ENCODE measurements around the gene DDX42.

DDX42 gene

GRCh38 chr17:63768433-63768832 lies 5.5 kb upstream of the DDX42 start:
- no peak overlapping the region for H3K27ac ChIP-seq
- no peak for TF ChIP-seq CTCF (IDR thresholded peaks at IDR 0.05)

GRCh38 chr17:63772801-63773271 lies 1.1 kb upstream of the DDX42 start:
- peak overlapping the region; percentile 93 to 97 for H3K27ac ChIP-seq
- intact Hi-C loops (cut with DNase I; ENCODE audit: low total_unique reads) = loop anchor here (5.0 kb wide), 1 partner anchor 64 kb away; no protein-coding TSS in a partner anchor
- no peak for DNase-seq
- H3K27me3 ChIP-seq = no peaks in the 10 kb centered on the region
- H3K4me3 ChIP-seq = peak overlapping the region; percentile 95 to 96
- H3K36me3 ChIP-seq = peaks cover 0 to 10% (median 8%) of the 10 kb centered on the region in 3 donors
- no peak for TF ChIP-seq CTCF (IDR thresholded peaks at IDR 0.05)
- H3K4me1 ChIP-seq = peaks cover 0 to 57% (median 32%) of the 10 kb centered on the region in 4 donors
- no peaks in the 10 kb centered on the region for H3K9me3 ChIP-seq

More at GRCh38 chr17:63768433-63768832, 5.5 kb upstream of the DDX42 start:
- no peak overlapping the region for H3K4me3 ChIP-seq
- peaks cover 15 to 32% (median 18%) of the 10 kb centered on the region in 3 donors for H3K36me3 ChIP-seq
- intact Hi-C loops (cut with DNase I; ENCODE audit: low total_unique reads) = no loop called here
- peaks cover 0 to 26% (median 13%) of the 10 kb centered on the region in 4 donors for H3K4me1 ChIP-seq
- no peaks in the 10 kb centered on the region for H3K27me3 ChIP-seq
- H3K9me3 ChIP-seq = no peaks in the 10 kb centered on the region
- no peak for DNase-seq

- Histone ChIP-seq H3K36me3 (peaks cover 0 to 14% (median 9%) of the 10 kb centered on the region in 3 donors), H3K27me3 (no peaks in the 10 kb centered on the region), H3K4me1 (peaks cover 0 to 63% (median 32%) of the 10 kb centered on the region in 4 donors), H3K4me3 (peak within 1 kb of the TSS; percentile 95 to 96), H3K27ac (peak within 1 kb of the TSS; percentile 93 to 97), H3K9me3 (no peaks in the 10 kb centered on the region)
- no peak for TF ChIP-seq CTCF (IDR thresholded peaks at IDR 0.05)
- intact Hi-C loops (cut with DNase I; ENCODE audit: low total_unique reads) = loop anchor here (5.0 kb wide), 1 partner anchor 64 kb away; no protein-coding TSS in a partner anchor
- peak; percentile 99 to 100 for DNase-seq
Measured at GRCh38 chr17:63773272-63774140, 464 bp upstream of the DDX42 start, which contains the start of gene CCDC47. Gene CCDC47, minus strand, starts transcription at chr17:63773597. Its CDS starts 7,422 bp downstream, at chr17:63766175.

- Histone ChIP-seq H3K4me1 (peaks cover 0 to 67% (median 33%) of the 10 kb centered on the region in 4 donors), H3K4me3 (peak overlapping the region; percentile 95 to 96), H3K36me3 (peaks cover 0 to 29% (median 19%) of the 10 kb centered on the region in 3 donors), H3K9me3 (no peaks in the 10 kb centered on the region), H3K27me3 (no peaks in the 10 kb centered on the region), H3K27ac (peak overlapping the region; percentile 93 to 97)
- intact Hi-C loops (cut with DNase I; ENCODE audit: low total_unique reads) = loop anchor here (5.0 kb wide), 1 partner anchor 62 kb away; no protein-coding TSS in a partner anchor
- no peak for TF ChIP-seq CTCF (IDR thresholded peaks at IDR 0.05)
- DNase-seq = no peak
Measured at GRCh38 chr17:63774969-63775265, 947 bp downstream of the DDX42 start.

- no peak for DNase-seq
- intact Hi-C loops (cut with DNase I; ENCODE audit: low total_unique reads) = no loop called here
- H3K4me3 ChIP-seq = peak overlapping the region; percentile 95 to 96
- H3K27me3 ChIP-seq = no peaks in the 10 kb centered on the region
- peak overlapping the region; percentile 93 to 97 for H3K27ac ChIP-seq
- no peak for TF ChIP-seq CTCF (IDR thresholded peaks at IDR 0.05)
- no peaks in the 10 kb centered on the region for H3K9me3 ChIP-seq
- H3K4me1 ChIP-seq = peaks cover 0 to 70% (median 31%) of the 10 kb centered on the region in 4 donors
- peaks cover 0 to 29% (median 20%) of the 10 kb centered on the region in 3 donors for H3K36me3 ChIP-seq
Measured at GRCh38 chr17:63775420-63775819, 1.4 kb downstream of the DDX42 start.

Data from tibial artery (tissue), 4 donors.